Superior temporal gyrus (tissue), 1 donor: Measurements from ENCODE around the gene GUCY1A2.

Experiments
- DNase-seq: peaks from one replicate; pipeline ENCODE4 v3.0.0-alpha.2; 2016; ENCODE audit errors: extremely low spot score

The GUCY1A2 gene

GRCh38 chr11:106644824-106645223, 373.5 kb downstream of the GUCY1A2 start:
- no peak for DNase-seq

- DNase-seq = no peak
These were observed 375.9 kb downstream of the GUCY1A2 start for GRCh38 chr11:106642331-106642730.

GRCh38 chr11:106632283-106632682, 386.0 kb downstream of the GUCY1A2 start:
- no peak for DNase-seq

- DNase-seq = no peak
These were observed 390.6 kb downstream of the GUCY1A2 start for GRCh38 chr11:106627694-106628093.

GRCh38 chr11:106625566-106625965, 392.7 kb downstream of the GUCY1A2 start:
- no peak for DNase-seq

GRCh38 chr11:106624377-106624776, 393.9 kb downstream of the GUCY1A2 start:
- no peak for DNase-seq
